Suprapubic skin (tissue), 3 donors: ENCODE results near the gene ZNF692.

Source experiments
- EP300 ChIP-seq: sonication (generic); formaldehyde crosslinking; IDR thresholded peaks from one replicate; pipeline ENCODE4 v1.6.1; 2017; ENCODE audit warnings: antibody characterized with exemption
- POLR2A ChIP-seq, 2 donors: fragments of 450-650 bp; IDR thresholded peaks; one replicate each; pipeline ENCODE4 v1.6.1; 2017; ENCODE audit warnings: antibody characterized with exemption in 2 of 2, mild to moderate bottlenecking in 2 of 2, moderate library complexity in 2 of 2
- TF ChIP-seq, protein P1 (sequence below), 2 donors: fragments of 200-600 bp in 1 of 2; fragments of 450-650 bp in 1 of 2; sonication (generic) in 1 of 2; IDR thresholded peaks; one replicate each; pipeline ENCODE4 v1.5.1; 2016 to 2019; ENCODE audit warnings: antibody characterized with exemption in 2 of 2, mild to moderate bottlenecking in 1 of 2, moderate library complexity in 1 of 2

DNA sequence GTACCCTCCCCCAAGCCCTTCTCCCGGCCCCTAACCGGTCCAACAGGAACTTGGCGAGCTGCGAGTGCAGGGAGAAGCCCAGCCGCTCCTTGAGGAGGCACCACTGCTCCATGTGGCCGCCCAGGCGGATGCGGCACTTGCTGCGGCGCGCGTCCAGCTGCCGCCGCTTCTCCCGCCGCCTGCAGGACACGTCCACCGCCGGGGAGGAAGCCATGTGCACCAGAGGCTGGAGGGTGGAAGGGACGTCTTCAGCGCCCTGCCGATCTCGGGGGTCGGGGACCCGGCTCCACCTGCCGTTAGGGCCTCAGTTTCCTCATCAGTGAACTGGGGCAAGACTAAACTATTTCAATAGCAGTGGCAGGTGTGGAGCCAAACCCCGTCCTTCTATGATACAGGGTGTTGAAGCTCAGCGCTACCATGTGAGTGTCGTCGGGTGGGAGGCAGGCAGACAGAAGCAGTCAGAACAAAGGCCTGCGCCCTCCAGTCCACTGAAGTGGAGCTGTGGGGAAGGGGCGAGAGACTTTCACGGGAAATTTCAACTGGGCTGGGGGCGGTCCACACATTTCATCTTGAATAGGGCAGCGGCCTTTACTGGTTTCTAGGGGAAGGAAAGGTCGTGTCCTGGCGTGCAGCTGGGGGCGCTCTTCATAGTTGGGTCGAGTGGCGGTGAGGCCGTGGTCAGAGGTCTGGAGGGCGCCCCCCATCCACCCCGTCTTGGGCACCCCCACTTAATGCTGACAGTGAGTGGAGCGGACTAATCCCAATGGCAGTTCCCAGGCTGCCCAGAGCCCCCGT, 592 bp downstream of the ZNF692 start:
- TF ChIP-seq POLR2A (IDR thresholded peaks at IDR 0.05) = no peak
- no peak for TF ChIP-seq EP300
- TF ChIP-seq, protein P1, sequence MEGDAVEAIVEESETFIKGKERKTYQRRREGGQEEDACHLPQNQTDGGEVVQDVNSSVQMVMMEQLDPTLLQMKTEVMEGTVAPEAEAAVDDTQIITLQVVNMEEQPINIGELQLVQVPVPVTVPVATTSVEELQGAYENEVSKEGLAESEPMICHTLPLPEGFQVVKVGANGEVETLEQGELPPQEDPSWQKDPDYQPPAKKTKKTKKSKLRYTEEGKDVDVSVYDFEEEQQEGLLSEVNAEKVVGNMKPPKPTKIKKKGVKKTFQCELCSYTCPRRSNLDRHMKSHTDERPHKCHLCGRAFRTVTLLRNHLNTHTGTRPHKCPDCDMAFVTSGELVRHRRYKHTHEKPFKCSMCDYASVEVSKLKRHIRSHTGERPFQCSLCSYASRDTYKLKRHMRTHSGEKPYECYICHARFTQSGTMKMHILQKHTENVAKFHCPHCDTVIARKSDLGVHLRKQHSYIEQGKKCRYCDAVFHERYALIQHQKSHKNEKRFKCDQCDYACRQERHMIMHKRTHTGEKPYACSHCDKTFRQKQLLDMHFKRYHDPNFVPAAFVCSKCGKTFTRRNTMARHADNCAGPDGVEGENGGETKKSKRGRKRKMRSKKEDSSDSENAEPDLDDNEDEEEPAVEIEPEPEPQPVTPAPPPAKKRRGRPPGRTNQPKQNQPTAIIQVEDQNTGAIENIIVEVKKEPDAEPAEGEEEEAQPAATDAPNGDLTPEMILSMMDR (IDR thresholded peaks at IDR 0.05) = peak in 1 of 2 donors; percentile 23
